Tibial nerve (tissue), 3 donors: Measurements from ENCODE around the gene DGCR8.

Experiments used
- POLR2A ChIP-seq, 2 donors: fragments of 450-650 bp; IDR thresholded peaks; one replicate each; pipeline ENCODE4 v1.6.1; 2017; ENCODE audit warnings: antibody characterized with exemption in 2 of 2, mild to moderate bottlenecking in 2 of 2, moderate library complexity in 2 of 2
- TF ChIP-seq, protein P1 (sequence below), 5 experiments: fragments of 200-600 bp in 3 of 5; fragments of 450-650 bp in 2 of 5; sonication (generic) in 3 of 5; IDR thresholded peaks; one replicate each; pipeline ENCODE4 v1.5.1; 2016 to 2019; ENCODE audit warnings: antibody characterized with exemption in 5 of 5, mild to moderate bottlenecking in 3 of 5, moderate library complexity in 2 of 5

DNA sequence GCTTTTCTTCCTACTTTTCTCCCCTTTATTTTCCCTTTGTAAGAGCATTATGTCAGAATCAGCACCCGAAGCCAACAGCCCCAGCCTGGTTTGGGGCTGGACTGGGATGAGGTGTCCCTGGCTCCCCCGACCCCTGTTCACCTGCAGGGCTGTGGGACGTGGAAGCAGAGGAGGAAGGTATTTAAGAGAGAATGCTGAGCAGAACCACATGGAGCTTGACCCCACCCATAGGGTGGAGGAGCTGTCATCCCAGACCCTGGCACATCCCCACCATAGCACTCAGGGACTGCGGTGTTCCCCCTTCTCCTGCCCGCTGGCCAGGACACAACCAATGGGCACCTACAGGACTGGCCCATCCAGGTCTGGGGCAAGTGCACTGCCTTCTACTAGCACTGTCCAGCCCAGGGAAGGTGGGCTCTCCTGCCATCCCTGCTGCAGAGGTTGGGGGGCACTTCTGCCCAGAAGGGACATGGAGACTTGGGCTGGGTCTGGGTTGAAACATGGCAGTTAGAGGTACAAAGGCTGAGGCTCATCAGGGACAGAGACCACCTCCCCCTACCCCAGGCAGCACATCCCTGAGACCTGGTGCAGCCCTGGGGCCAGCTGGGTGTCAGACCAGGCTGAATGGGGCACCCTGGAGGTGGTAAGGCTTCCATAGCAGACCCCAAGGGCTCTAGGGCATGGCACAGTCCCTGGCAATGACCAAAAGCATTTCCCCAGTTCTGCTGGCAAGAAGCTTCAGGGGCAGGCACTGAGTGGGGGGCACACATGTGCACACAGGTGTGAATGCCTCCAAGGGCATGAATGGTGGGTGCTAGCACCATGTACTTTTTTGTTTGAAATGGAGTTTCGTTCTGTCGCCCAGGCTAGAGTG lies 39.5 kb upstream of the DGCR8 start:
- TF ChIP-seq POLR2A (IDR thresholded peaks at IDR 0.05) = no peak
- TF ChIP-seq, protein P1, sequence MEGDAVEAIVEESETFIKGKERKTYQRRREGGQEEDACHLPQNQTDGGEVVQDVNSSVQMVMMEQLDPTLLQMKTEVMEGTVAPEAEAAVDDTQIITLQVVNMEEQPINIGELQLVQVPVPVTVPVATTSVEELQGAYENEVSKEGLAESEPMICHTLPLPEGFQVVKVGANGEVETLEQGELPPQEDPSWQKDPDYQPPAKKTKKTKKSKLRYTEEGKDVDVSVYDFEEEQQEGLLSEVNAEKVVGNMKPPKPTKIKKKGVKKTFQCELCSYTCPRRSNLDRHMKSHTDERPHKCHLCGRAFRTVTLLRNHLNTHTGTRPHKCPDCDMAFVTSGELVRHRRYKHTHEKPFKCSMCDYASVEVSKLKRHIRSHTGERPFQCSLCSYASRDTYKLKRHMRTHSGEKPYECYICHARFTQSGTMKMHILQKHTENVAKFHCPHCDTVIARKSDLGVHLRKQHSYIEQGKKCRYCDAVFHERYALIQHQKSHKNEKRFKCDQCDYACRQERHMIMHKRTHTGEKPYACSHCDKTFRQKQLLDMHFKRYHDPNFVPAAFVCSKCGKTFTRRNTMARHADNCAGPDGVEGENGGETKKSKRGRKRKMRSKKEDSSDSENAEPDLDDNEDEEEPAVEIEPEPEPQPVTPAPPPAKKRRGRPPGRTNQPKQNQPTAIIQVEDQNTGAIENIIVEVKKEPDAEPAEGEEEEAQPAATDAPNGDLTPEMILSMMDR (IDR thresholded peaks at IDR 0.05) = no peak
